Loucy (cell line): ENCODE data around the gene MGAT1.

Experiments used
- EZH2phosphoT487 ChIP-seq: fragments of 200-600 bp; IDR thresholded peaks from 2 replicates; pipeline ENCODE4 v1.6.1; 2018; ENCODE audit warnings: antibody characterized with exemption, mild to moderate bottlenecking, moderate library complexity, borderline replicate concordance
- TF ChIP-seq, protein P1 (sequence below): fragments of 200-600 bp; sonication (generic); conservative IDR thresholded peaks from 2 replicates; pipeline ENCODE4 v1.5.1; 2014; ENCODE audit warnings: mild to moderate bottlenecking, antibody characterized with exemption, low read length

DNA sequence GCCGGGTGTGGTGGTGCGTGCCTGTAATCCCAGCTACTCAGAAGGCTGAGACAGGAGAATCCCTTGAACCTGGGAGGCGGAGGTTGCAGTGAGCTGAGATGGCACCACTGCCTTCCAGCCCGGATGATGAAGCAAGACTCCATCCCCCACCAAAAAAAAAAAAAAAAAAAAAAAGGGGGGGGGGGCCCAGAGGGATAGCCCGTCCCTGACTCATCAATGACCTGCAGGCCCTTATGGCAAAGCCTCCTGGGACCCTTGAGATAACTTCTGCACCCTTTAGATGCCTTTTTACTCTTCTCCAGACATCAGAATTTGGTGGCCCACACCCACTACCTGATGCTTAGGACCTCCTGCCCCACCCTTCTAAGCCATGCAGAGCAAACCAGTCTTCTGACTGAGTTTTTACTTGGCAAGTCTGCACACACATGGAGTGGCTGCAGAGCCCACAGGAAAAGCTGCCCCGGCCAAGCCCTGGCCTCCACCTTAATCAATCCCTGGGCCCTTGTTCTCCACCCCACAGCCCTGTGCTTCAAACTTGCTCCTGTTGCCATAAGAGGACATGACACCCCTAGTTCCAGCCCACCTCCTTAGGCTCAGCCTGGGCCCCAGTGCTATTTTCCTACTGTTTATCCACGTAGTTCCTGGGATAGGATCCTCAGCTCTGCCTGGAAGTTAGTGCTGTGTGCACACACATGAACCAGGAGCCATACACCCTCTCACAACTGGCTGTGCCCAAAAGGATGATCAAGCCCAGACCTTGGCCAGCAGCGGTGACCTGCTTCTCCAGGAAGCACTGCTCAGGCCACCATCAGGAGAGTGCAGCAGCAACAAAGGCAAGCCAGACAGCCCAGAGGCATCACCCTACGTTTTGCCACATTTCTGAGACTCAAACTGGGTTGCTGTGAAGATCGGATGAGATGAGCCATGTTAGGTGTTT lies 5.1 kb downstream of the MGAT1 start:
- TF ChIP-seq, protein P1, sequence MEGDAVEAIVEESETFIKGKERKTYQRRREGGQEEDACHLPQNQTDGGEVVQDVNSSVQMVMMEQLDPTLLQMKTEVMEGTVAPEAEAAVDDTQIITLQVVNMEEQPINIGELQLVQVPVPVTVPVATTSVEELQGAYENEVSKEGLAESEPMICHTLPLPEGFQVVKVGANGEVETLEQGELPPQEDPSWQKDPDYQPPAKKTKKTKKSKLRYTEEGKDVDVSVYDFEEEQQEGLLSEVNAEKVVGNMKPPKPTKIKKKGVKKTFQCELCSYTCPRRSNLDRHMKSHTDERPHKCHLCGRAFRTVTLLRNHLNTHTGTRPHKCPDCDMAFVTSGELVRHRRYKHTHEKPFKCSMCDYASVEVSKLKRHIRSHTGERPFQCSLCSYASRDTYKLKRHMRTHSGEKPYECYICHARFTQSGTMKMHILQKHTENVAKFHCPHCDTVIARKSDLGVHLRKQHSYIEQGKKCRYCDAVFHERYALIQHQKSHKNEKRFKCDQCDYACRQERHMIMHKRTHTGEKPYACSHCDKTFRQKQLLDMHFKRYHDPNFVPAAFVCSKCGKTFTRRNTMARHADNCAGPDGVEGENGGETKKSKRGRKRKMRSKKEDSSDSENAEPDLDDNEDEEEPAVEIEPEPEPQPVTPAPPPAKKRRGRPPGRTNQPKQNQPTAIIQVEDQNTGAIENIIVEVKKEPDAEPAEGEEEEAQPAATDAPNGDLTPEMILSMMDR: no peak
- TF ChIP-seq EZH2phosphoT487: no peak
